Inflammatory macrophage treated with lipopolysaccharide for 1 hour (primary cell): Measurements from ENCODE around the gene CALD1.
A peak's percentile ranks its signal among the peaks of the same experiment; 100 is the strongest.
"Not testable (repeated sequence)": the region's sequence is repeated elsewhere in the genome, so short reads cannot be mapped to it uniquely, and the experiment has no call there.

ENCODE experiments used
- DNase-seq, 2 donors: peaks; one replicate each; pipeline ENCODE4 v3.0.0-alpha.2; 2020 to 2022

The CALD1 gene

GRCh38 chr7:134962270-134962780, 182.9 kb downstream of the CALD1 start:
- DNase-seq, result no peak

GRCh38 chr7:134963036-134963435, 183.6 kb downstream of the CALD1 start:
- no peak for DNase-seq

GRCh38 chr7:134966691-134967090, 187.3 kb downstream of the CALD1 start:
- no peak for DNase-seq

GRCh38 chr7:134968110-134968509, 188.7 kb downstream of the CALD1 start:
- DNase-seq, result no peak

GRCh38 chr7:134981645-134982044, 202.2 kb downstream of the CALD1 start:
- DNase-seq, result not testable (repeated sequence)

- no peak for DNase-seq
These were observed 206.5 kb downstream of the CALD1 start for GRCh38 chr7:134985894-134986362.

GRCh38 chr7:134986363-134987251, 207.2 kb downstream of the CALD1 start, which contains the start of gene AGBL3:
Gene AGBL3 (plus strand): TSS chr7:134986508. CDS start chr7:134987934, 1,426 bp downstream.
- DNase-seq, result peak; percentile 85 to 92

- no peak for DNase-seq
These were observed 208.7 kb downstream of the CALD1 start for GRCh38 chr7:134988161-134988560.

- DNase-seq, result no peak
These were observed 212.3 kb downstream of the CALD1 start for GRCh38 chr7:134991469-134992339.

- DNase-seq, result no peak
These were observed 213.3 kb downstream of the CALD1 start for GRCh38 chr7:134992626-134993179.

GRCh38 chr7:134993877-134994456, 214.5 kb downstream of the CALD1 start:
- no peak for DNase-seq

GRCh38 chr7:134995239-134996096, 216.0 kb downstream of the CALD1 start:
- no peak for DNase-seq

- DNase-seq, result no peak
These were observed 216.7 kb downstream of the CALD1 start for GRCh38 chr7:134996097-134996550.

- no peak for DNase-seq
These were observed 217.9 kb downstream of the CALD1 start for GRCh38 chr7:134997214-134997885.

- no peak for DNase-seq
These were observed 219.7 kb downstream of the CALD1 start for GRCh38 chr7:134999136-134999535.

- no peak for DNase-seq
These were observed 222.1 kb downstream of the CALD1 start for GRCh38 chr7:135001390-135002165.

GRCh38 chr7:135012229-135012628, 232.8 kb downstream of the CALD1 start:
- no peak for DNase-seq
